HL-60 (cell line): ENCODE results near the gene HACD1.

Source experiments
- DNase-seq, 2 experiments: peaks; one replicate each; pipeline ENCODE4 v3.0.0-alpha.2; 2010 to 2020; ENCODE audit warnings: low read depth in 1 of 2, low spot score in 1 of 2
- H3K27ac ChIP-seq: fragments of 250-450 bp; sonication (Bioruptor Pico); replicated peaks from 2 replicates; pipeline ENCODE4 v1.5.1; 2020; ENCODE audit warnings: mild to moderate bottlenecking, moderate library complexity
- H3K27me3 ChIP-seq: fragments of 250-450 bp; sonication (Bioruptor Pico); 2 replicates; pipeline ENCODE4 v1.5.1; 2021; ENCODE audit warnings: mild to moderate bottlenecking, moderate library complexity; ENCODE audit not compliant: insufficient read depth, poor library complexity, severe bottlenecking
- H3K4me3 ChIP-seq: replicated peaks from 2 replicates; pipeline ENCODE4 v1.5.1; 2011; ENCODE audit warnings: mild to moderate bottlenecking, control low read depth, low read length; ENCODE audit not compliant: insufficient read depth
- CTCF ChIP-seq: IDR thresholded peaks from one replicate; pipeline ENCODE4 v1.5.1; 2011; ENCODE audit warnings: low read length, control low read depth, inconsistent platforms; ENCODE audit not compliant: insufficient read depth
- GABPA ChIP-seq: IDR thresholded peaks from 2 replicates; pipeline ENCODE4 v1.6.1; 2012; ENCODE audit warnings: low read depth
- POLR2AphosphoS5 ChIP-seq: IDR thresholded peaks from 2 replicates; pipeline ENCODE4 v1.6.1; 2012; ENCODE audit warnings: low read depth
- REST ChIP-seq: IDR thresholded peaks from 2 replicates; pipeline ENCODE4 v1.6.1; 2012; ENCODE audit warnings: low read depth; ENCODE audit not compliant: insufficient replicate concordance
- SPI1 ChIP-seq: IDR thresholded peaks from 2 replicates; pipeline ENCODE4 v1.6.1; 2012; ENCODE audit warnings: low read depth, mild to moderate bottlenecking, borderline replicate concordance

The HACD1 gene

GRCh38 chr10:17652585-17652984 is 35.4 kb upstream of the HACD1 start:
- Histone ChIP-seq H3K27me3 (no peaks in the 10 kb centered on the region), H3K27ac (no peak overlapping the region), H3K4me3 (no peak overlapping the region)
- TF ChIP-seq GABPA: no peak
- TF ChIP-seq CTCF: no peak
- no peak for TF ChIP-seq SPI1
- no peak for TF ChIP-seq POLR2AphosphoS5
- TF ChIP-seq REST: no peak
- DNase-seq: no peak

DNA sequence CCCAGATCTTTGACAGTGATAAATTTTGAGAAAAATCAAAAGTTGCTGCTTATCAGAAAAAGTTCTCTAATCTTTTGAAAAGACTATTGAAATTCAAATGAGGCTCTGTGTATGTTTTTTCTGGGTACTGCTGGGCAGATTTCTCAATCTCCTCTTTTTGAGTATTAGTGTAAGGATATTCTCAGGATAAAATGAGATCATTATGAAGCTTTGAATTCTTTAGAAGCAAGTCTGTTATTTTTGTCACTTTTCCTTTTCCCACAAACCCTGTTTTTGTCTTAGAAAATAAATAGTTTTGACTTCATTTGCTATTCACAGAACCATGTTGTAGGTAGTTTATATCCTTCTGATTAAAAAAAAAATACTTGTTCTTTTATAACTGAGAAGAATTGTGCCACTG is 34.7 kb upstream of the HACD1 start:
- H3K4me3 ChIP-seq: no peak overlapping the region
- H3K27ac ChIP-seq: no peak overlapping the region
- no peak for TF ChIP-seq CTCF
- no peak for TF ChIP-seq SPI1
- TF ChIP-seq REST: no peak
- H3K27me3 ChIP-seq: no peaks in the 10 kb centered on the region
- no peak for DNase-seq

DNA sequence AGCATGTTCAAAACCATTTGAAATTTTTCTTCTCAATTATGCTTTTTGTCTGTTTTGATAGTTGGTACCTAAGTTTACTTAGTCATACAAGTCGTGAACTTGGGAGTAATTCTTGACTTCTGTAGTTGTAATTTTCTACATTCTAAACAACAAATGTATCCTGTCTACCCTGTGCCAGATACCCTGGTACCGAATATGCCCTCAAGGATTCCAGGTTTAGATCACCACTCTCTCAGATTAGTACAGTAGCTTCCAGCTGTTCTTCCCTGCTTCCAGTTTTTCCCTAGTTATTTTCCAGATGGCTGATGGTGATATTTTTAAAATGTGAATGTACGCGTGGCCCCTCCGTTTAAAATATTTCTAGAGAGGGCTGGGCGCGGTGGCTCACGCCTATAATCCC is 33.2 kb upstream of the HACD1 start:
- no peak for DNase-seq
- no peak for TF ChIP-seq CTCF
- no peak for TF ChIP-seq SPI1
- TF ChIP-seq GABPA: no peak
- TF ChIP-seq POLR2AphosphoS5: no peak
- no peak for TF ChIP-seq REST
- Histone ChIP-seq H3K27me3 (no peaks in the 10 kb centered on the region), H3K27ac (no peak overlapping the region), H3K4me3 (no peak overlapping the region)
